Effector memory CD4-positive, alpha-beta T cell (primary cell): ENCODE results near the gene CLCN5.
"Not testable (repeated sequence)": the region's sequence is repeated elsewhere in the genome, so short reads cannot be mapped to it uniquely, and the experiment has no call there.

Experiments used
- DNase-seq, 3 donors: peaks; one replicate each; pipeline ENCODE4 v3.0.0-alpha.2; 2020
- H3K27ac ChIP-seq: 2 replicates; pipeline ENCODE4 v1.7.0; 2013; ENCODE audit warnings: mild to moderate bottlenecking, low read length, moderate library complexity; ENCODE audit not compliant: insufficient read depth, poor library complexity, severe bottlenecking
- H3K27me3 ChIP-seq: replicated peaks from 2 replicates; pipeline ENCODE4 v1.7.0; 2013; ENCODE audit warnings: mild to moderate bottlenecking, low read length; ENCODE audit not compliant: insufficient read depth, control insufficient read depth, poor library complexity, severe bottlenecking
- H3K36me3 ChIP-seq: 2 replicates; pipeline ENCODE4 v1.7.0; 2013; ENCODE audit warnings: mild to moderate bottlenecking, low read length, moderate library complexity; ENCODE audit not compliant: control insufficient read depth, insufficient read depth
- H3K4me1 ChIP-seq: 2 replicates; pipeline ENCODE4 v1.7.0; 2013; ENCODE audit warnings: low read length, mild to moderate bottlenecking; ENCODE audit not compliant: control insufficient read depth, insufficient read depth, poor library complexity, severe bottlenecking
- H3K4me3 ChIP-seq: 2 replicates; pipeline ENCODE4 v1.7.0; 2013; ENCODE audit warnings: low read length, low read depth, mild to moderate bottlenecking; ENCODE audit not compliant: insufficient read depth, poor library complexity, severe bottlenecking
- H3K9me3 ChIP-seq: 2 replicates; pipeline ENCODE4 v1.7.0; 2013; ENCODE audit warnings: mild to moderate bottlenecking, low read length, moderate library complexity; ENCODE audit not compliant: control insufficient read depth

The CLCN5 gene

DNA sequence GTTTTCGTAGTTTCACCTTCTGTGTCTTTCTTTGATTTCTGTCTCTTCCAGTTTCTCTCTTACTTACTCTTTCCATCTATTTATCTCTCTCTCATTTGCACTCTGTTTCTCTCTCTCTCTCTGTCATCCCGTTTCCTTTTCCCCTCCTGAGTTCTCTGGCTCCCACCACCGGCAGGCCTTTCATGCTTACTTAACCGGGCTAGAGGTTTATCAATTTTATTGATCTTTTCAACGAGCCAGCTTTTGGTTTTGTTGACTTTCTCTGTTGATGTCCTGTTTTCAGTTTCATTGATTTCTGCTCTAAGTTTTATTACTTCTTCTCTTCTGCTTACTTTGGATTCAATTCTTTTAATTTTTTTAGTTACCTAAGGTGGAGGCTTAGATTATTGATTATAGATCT is 103.2 kb downstream of the CLCN5 start:
- H3K4me3 ChIP-seq, DNase-seq, H3K36me3 ChIP-seq, H3K9me3 ChIP-seq, H3K4me1 ChIP-seq, H3K27me3 ChIP-seq, H3K27ac ChIP-seq: not testable (repeated sequence)

DNA sequence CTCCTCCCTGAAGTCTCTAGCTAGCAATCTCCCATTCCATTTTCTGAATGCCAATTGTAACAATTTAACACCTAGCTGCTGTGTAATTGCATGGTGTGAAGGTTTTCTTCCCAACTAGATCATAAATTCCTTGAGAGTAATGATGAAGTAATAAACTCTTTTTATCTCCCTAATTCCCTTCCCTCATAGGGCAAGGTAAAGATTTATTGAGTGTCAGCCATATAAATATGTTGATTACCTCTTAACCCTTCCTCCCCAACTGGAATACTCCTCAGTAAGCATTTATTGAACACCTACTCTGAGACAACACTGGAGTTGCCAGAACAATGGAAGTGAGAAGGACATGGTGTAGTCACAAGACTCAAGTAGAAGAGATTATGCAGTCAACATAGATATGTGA is 112.7 kb downstream of the CLCN5 start:
- H3K27me3 ChIP-seq = no peaks in the 10 kb centered on the region
- H3K27ac ChIP-seq = no peak overlapping the region
- no peaks in the 10 kb centered on the region for H3K4me1 ChIP-seq
- DNase-seq = no peak
- H3K4me3 ChIP-seq = no peak overlapping the region
- H3K36me3 ChIP-seq = no peaks in the 10 kb centered on the region
- no peaks in the 10 kb centered on the region for H3K9me3 ChIP-seq

DNA sequence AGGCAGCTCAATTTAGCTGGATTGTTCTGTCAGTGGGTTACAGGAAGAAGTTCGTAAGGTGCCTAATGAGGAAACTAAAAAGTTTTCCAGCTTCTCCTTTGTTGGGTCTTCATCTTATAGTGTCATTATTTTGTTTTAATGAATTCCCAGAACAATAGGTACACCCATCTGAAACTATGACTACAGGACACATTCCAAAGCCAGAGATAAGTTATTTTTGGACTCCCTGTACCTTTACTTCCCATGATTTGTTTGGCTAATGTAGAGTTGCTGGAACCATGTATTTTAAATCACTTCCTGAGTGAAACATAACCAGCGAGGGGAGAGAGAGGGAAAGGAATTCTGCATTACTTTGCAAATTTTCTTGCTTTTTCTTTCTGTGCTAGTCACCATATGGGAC is 114.0 kb downstream of the CLCN5 start:
- Histone ChIP-seq H3K4me1 (no peaks in the 10 kb centered on the region), H3K36me3 (no peaks in the 10 kb centered on the region), H3K9me3 (no peaks in the 10 kb centered on the region), H3K4me3 (no peak overlapping the region), H3K27me3 (no peaks in the 10 kb centered on the region), H3K27ac (no peak overlapping the region)
- no peak for DNase-seq

DNA sequence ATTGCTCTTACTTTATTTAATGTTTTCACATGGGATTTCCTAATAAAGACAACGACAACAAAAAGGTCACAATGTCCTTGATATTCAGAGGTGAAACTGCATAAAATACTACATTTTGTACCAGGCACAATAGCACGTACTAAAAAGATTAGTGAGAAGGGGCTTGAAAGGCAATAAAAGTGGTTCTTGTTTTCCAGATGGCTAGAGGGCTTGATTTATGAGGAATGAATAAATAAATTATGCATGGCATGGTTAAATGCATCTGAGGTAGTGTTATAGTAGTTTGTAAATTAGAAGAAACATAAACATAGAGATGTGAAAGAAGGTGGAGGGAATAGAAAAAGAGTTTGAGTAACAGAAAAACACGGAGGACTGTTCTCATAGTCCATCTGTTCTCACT is 123.4 kb downstream of the CLCN5 start:
- no peak overlapping the region for H3K4me3 ChIP-seq
- H3K27ac ChIP-seq = no peak overlapping the region
- no peaks in the 10 kb centered on the region for H3K36me3 ChIP-seq
- DNase-seq = no peak
- no peaks in the 10 kb centered on the region for H3K4me1 ChIP-seq
- no peaks in the 10 kb centered on the region for H3K27me3 ChIP-seq
- no peaks in the 10 kb centered on the region for H3K9me3 ChIP-seq

DNA sequence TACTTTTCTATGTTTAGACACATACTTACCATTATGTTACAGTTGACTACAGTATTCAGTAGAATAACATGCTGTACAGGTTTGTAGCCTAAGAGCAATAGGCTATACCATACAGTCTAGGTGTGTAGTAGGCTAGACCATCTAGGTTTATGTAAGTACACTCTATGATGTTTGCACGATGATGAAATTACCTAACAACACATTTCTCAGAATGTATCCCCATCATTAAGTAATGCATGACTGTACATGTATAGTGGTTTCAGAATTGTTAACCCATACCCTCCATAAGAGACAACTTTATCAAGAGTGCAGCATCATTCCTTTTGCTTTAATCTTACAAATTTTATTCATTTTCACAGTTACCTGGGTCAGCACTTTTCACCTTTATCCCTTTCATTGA is 126.8 kb downstream of the CLCN5 start:
- no peaks in the 10 kb centered on the region for H3K9me3 ChIP-seq
- no peaks in the 10 kb centered on the region for H3K36me3 ChIP-seq
- H3K4me1 ChIP-seq = no peaks in the 10 kb centered on the region
- no peak overlapping the region for H3K4me3 ChIP-seq
- no peak for DNase-seq
- H3K27me3 ChIP-seq = no peaks in the 10 kb centered on the region
- no peak overlapping the region for H3K27ac ChIP-seq

DNA sequence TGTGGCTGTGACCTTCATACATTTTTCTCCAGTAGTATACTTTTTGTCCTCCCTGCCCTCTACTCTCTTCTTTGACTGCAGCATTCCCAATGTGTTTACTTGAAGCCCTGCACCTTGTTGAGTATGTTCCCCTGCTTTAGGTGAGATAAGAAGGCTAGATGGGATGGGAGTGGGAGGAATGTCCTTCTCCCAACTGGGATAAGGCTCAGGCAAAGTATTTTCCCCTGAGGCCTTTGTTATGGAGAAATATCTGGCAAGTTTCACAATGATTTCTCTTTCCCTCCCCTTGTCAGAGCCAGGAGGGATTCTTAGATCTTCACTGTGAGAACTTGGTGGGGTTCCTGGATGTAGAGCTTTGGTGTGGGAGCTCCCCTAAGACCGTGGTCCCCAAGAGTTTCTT is 131.8 kb downstream of the CLCN5 start:
- Histone ChIP-seq H3K9me3 (no peaks in the 10 kb centered on the region), H3K27me3 (no peaks in the 10 kb centered on the region), H3K4me1 (no peaks in the 10 kb centered on the region), H3K4me3 (no peak overlapping the region), H3K36me3 (no peaks in the 10 kb centered on the region), H3K27ac (no peak overlapping the region)
- no peak for DNase-seq

DNA sequence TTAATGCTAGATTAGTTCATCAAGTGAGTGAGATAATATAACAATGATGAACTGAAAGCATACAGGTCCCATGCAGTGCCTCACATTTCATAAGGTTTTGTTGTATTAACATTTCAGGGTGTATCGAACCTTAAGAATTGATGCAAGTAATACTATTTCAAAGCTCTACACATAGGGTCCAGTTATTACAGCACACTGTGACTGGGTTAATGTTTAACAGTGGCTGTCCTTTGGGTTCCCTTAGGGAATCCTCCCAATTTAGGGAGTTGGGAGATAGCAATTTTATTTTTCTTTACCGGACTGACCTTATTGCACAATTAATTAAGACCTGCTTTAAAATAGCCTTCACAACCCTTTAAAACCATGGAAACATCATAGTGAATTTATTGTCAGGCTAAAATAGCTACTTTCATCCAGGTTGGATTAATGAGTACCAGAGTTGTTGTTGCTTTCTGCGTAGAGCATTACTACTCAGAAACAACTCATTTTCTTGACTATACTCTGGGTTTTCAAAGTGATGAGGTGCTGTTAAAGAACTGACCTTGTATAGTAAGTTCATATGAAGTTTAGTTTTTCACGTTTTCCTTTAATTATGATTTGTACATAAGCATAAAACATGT is 144.0 kb downstream of the CLCN5 start:
- no peak overlapping the region for H3K27ac ChIP-seq
- H3K4me3 ChIP-seq = no peak overlapping the region
- no peaks in the 10 kb centered on the region for H3K4me1 ChIP-seq
- H3K36me3 ChIP-seq = no peaks in the 10 kb centered on the region
- H3K27me3 ChIP-seq = no peaks in the 10 kb centered on the region
- H3K9me3 ChIP-seq = no peaks in the 10 kb centered on the region
- DNase-seq = no peak

DNA sequence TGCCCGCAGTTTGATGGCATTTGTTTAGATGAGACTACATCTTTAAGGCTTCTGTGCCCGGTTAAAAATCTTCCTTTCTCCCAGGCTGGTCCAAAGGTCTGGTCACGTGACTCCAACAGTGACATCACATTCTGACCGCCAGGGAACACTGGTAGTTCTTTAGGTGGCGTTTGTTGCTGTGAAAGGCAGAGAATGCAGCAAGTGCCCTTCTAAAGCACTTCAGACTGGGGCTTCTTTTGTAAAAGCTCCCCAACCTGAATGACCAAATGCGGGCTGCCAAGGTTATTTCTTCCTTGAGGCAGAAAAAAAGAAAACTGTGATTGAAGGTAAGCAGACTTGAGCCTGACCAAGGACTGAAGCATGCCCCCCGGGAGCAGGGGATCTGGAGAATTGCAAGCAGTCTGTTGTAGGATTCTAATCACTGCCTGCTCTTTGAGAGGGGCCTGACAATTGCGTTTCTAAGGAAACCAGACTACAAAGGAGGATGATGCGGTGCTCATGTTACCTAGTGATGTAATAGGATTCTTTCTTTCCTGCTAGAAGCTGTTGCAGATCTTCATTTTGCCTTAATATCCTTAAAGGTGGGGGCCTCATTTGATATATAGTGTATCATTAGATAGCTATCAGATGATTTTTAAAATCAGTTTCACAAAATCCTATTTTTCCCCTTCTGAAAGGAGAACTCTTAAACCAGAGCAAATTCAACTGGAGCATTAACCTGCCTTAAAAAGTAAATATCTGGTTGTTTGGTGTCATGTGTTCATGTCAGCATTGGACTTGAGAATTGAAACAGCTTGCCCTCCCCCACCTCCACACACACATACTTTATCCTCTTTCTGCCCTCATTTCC is 145.3 kb downstream of the CLCN5 start:
- H3K9me3 ChIP-seq = no peaks in the 10 kb centered on the region
- no peak for DNase-seq
- H3K36me3 ChIP-seq = no peaks in the 10 kb centered on the region
- H3K27ac ChIP-seq = no peak overlapping the region
- no peaks in the 10 kb centered on the region for H3K4me1 ChIP-seq
- H3K27me3 ChIP-seq = no peaks in the 10 kb centered on the region
- no peak overlapping the region for H3K4me3 ChIP-seq

DNA sequence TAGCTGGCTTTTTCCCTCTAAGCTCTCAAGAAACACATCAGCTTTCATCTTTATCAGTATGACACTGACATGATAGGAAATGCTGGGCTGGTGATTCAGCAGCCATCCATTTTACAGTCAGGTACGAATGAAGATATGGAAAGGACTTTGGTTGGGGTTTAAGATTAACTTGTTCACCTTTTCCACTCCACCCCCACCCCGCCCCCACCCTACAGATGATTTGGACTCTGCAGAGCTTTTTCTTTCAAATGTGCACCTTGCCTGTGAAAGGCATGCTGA is 145.8 kb downstream of the CLCN5 start:
- no peak for DNase-seq
- no peak overlapping the region for H3K4me3 ChIP-seq

DNA sequence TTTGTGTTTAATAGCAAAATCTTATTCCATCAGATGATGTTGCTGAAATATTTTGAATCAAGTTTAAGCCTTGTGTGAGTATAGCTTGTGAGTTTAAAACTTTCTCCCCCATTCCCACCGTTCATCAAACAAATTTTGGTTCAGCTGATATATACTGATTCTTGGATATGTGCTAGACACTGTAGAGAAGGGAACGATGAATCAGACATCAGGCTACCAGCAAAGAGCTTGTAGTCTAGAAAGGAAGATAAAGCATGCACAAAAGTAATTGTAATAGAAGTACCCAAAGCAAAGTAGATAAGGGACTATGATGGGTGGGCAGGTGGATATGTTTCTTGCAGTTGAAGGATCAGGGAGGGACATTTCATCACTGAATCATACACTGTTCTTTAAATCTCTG is 146.5 kb downstream of the CLCN5 start:
- Histone ChIP-seq H3K9me3 (no peaks in the 10 kb centered on the region), H3K36me3 (no peaks in the 10 kb centered on the region), H3K4me1 (no peaks in the 10 kb centered on the region), H3K4me3 (no peak overlapping the region), H3K27me3 (no peaks in the 10 kb centered on the region), H3K27ac (no peak overlapping the region)
- no peak for DNase-seq

More for the DNA sequence above, 145.8 kb downstream of the CLCN5 start:
- Histone ChIP-seq H3K27ac (no peak overlapping the region), H3K27me3 (no peaks in the 10 kb centered on the region), H3K4me1 (no peaks in the 10 kb centered on the region), H3K36me3 (no peaks in the 10 kb centered on the region), H3K9me3 (no peaks in the 10 kb centered on the region)
